Astrocyte of the spinal cord (primary cell): Measurements from ENCODE around the gene UBAC2.

Source experiments
- DNase-seq: peaks from one replicate; pipeline ENCODE4 v3.0.0; 2011; ENCODE audit warnings: low read depth, low spot score
- H3K4me3 ChIP-seq: 2 replicates; pipeline ENCODE4 v1.5.1; 2011; ENCODE audit warnings: low read depth, mild to moderate bottlenecking, low read length, moderate library complexity
- CTCF ChIP-seq: IDR thresholded peaks from 2 replicates; pipeline ENCODE4 v1.5.1; 2012; ENCODE audit warnings: low read depth, mild to moderate bottlenecking, low read length, inconsistent platforms
- in situ Hi-C: cut with HindIII; loops from 2 replicates; pipeline ENCODE4 v1.10.0; 2017; ENCODE audit warnings: low sequenced_read_pairs

The UBAC2 gene

GRCh38 chr13:99293178-99293577 lies 92.5 kb downstream of the UBAC2 start:
- in situ Hi-C loops = no loop called here
- H3K4me3 ChIP-seq = no peak overlapping the region
- DNase-seq = no peak
- no peak for TF ChIP-seq CTCF

- in situ Hi-C loops = no loop called here
- DNase-seq = no peak
- no peak overlapping the region for H3K4me3 ChIP-seq
- no peak for TF ChIP-seq CTCF
Observed at GRCh38 chr13:99294198-99294597, 93.5 kb downstream of the UBAC2 start.

DNA sequence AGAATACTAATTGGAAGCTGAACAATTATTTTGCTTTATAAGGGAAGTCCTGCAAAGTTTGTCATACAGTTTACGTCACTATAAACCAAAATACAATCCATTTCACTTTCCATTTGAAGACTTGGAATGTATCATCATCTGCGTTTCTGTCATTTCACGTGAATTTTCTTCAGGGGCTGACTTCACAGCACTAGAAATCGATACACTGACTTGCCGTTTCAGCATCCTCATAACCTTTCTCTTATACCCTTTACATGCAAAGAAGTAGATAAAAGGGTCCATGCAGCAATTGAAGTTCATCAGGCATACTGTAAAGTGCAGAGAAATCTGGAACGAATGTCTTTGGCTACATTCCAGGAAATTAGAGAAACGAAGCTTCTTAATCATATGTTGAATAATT lies 94.3 kb downstream of the UBAC2 start:
- H3K4me3 ChIP-seq = no peak overlapping the region

DNA sequence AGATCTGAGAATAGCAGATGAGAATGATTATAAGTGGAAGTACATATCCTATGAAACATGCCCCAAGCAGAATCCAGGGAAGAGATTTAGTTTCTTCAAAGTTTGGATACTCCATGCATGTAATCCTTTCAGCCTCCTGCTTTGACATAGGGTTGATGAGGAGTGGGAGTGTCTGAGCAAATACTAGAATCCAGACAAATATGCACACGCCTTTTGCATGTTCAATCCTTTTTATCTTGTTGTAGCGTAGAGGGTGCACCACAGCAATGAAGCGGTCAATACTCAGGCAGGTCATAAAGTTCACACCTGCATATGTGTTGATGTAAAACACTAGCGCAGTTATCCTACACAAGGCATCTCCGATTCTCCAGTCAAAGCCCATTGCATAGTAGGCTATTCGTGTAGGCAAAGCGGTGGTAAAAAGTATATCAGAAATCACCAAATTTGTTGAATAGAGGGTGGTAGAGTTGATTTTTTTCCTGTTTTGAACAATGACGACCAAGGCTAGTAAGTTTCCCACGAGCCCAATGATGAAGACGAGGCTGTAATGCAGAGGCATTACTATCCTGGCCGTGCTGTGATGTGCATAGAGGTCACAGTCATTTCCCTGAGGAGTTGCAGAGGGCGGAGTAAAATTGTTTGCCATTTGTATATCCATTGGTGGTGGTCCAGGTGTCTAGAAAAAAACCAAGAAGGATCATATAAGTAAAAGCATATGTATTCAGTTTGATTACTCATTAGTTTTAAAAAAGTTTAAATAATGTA lies 95.0 kb downstream of the UBAC2 start:
- TF ChIP-seq CTCF = no peak
- in situ Hi-C loops = no loop called here
- no peak for DNase-seq
- H3K4me3 ChIP-seq = no peak overlapping the region

More for the DNA sequence above, 94.3 kb downstream of the UBAC2 start:
- in situ Hi-C loops = no loop called here
- TF ChIP-seq CTCF = no peak
- DNase-seq = no peak

DNA sequence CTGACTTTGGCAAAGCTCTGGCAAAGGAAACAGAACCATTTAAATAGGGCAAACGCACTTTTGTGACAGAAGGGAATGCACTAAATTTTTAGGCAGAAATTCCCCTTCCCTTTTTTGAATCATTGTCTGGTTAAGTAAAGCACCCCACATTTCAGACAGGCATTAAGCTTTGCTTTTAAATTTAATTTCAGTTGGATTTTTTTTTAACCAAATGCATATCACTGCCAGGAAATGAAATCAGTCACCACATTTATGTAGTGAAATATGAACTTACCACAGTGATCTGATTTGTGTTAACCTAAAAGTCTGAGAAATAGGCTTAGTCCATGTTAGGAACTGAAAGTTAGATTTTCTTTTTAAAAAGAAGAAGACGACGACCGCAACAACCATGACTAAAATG lies 95.7 kb downstream of the UBAC2 start:
- H3K4me3 ChIP-seq = no peak overlapping the region
- TF ChIP-seq CTCF = no peak
- in situ Hi-C loops = no loop called here
- no peak for DNase-seq

DNA sequence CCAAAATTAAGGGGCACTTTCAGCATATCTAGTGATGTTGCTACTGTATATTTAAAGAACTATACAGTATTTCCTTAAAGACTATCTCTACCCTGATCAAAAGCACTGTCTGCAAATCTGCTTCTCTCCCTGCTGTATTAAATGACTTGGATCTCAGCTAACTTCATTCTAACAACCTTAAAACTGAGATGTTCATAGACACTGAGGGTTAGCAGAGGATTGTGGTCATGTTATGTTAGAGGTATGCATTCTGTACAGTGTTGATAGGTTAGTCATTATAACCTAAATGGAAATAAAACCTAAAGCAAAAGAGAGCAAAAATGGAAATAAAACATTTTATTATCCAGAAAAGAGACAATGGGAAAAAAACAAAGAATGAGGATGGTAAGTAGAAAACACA lies 96.7 kb downstream of the UBAC2 start:
- TF ChIP-seq CTCF = no peak
- H3K4me3 ChIP-seq = no peak overlapping the region
- in situ Hi-C loops = no loop called here

GRCh38 chr13:99298056-99298455 lies 97.4 kb downstream of the UBAC2 start:
- no peak overlapping the region for H3K4me3 ChIP-seq
- DNase-seq = no peak
- no peak for TF ChIP-seq CTCF
- in situ Hi-C loops = no loop called here

More for the DNA sequence above, 96.7 kb downstream of the UBAC2 start:
- no peak for DNase-seq
